DOHH2 (cell line): Measurements from ENCODE around the gene PPY.

ENCODE experiments used
- CTCF ChIP-seq: fragments of 200-600 bp; sonication (generic); IDR thresholded peaks from one replicate; pipeline ENCODE4 v1.5.1; 2014; ENCODE audit warnings: antibody characterized with exemption, mild to moderate bottlenecking, low read depth, low read length; ENCODE audit not compliant: poor library complexity, severe bottlenecking
- EZH2phosphoT487 ChIP-seq: fragments of 200-600 bp; sonication (generic); IDR thresholded peaks from 2 replicates; pipeline ENCODE4 v1.6.1; 2017; ENCODE audit warnings: borderline replicate concordance, mild to moderate bottlenecking, antibody characterized with exemption, low read length, moderate library complexity, mixed read lengths

GRCh38 chr17:43917016-43917347, 25.3 kb downstream of the PPY start:
- TF ChIP-seq CTCF: no peak
- TF ChIP-seq EZH2phosphoT487: peak; percentile 89; the same call in 1 of the 2 replicates
